GM19397 (cell line): ENCODE data around the gene CYP46A1.

Source experiments
- ATAC-seq: cut with Tn5 transposase; IDR thresholded peaks from one replicate; pipeline ENCODE4 v1.9.1; 2021; ENCODE audit warnings: mild to moderate bottlenecking, moderate library complexity; ENCODE audit not compliant: unreplicated experiment

Gene CYP46A1

DNA sequence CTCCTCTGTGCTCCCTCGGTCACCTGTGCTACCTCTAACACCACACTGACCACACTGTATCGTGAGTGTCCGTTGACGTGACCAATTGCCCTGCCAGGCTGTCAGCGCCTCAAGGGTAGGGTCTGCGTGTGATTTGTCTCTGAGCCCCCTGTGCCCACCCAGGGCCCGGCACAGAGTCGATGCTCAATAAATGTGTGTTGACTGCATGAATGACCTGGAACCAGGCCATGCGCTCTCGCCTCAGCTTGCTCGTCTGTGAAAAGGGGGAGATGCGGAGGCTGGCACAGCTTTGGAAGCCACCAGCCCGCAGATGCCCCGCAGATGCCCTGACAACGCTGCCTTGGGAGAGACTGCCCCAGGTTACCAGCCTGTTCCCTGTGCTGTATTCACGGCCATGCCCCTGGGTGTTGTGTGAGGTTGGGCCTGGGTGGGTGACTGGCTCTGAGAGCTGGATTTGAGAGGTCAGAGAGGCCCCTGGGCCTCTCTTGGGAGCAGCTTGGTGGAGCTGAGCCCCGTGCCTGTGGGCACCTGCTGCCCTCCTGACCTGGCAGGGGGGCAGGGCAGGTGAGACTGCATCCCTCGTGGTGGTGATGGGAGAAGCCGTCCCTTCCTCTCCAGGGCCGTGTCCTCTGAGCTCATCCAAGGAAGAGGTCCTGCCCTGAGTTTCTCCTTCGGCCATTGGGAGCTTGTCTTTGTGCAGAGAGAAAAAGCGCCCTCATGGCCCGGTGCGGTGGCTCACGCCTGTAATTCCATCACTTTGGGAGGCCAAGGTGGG is 43.2 kb downstream of the CYP46A1 start:
- no peak for ATAC-seq

DNA sequence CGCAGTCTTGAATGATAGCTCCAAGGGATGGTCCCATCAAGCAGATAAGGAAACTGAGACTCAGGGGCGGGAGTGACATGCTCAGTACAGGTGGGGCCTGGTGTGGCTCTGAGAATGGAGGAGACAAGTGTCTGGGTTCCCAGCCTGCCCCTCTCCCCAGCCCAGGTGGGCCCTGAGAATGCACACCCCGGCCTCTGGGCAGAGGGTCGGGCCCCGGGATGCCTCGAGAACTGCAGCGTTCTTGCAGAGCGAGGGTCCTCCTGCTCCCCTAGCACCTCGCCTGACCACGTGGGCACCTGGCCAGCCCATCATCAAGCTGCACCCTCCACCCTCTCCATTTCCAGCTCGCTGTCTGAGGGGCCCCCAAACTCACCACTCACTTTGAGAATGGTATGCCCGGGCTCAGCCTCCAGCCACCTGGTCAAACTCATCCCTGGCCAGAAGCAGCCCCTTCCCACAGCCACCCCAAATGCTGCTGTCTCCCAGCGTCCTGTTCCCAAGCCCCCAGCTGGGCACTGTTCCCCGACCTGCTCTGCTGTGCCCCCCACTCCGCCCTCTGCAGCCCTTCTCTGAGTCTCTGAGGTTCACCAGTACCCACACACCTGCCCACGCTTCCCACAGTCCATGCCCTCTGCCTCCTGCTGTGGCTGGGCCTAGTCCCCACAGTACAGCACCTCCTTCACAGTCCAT is 44.3 kb downstream of the CYP46A1 start:
- no peak for ATAC-seq

DNA sequence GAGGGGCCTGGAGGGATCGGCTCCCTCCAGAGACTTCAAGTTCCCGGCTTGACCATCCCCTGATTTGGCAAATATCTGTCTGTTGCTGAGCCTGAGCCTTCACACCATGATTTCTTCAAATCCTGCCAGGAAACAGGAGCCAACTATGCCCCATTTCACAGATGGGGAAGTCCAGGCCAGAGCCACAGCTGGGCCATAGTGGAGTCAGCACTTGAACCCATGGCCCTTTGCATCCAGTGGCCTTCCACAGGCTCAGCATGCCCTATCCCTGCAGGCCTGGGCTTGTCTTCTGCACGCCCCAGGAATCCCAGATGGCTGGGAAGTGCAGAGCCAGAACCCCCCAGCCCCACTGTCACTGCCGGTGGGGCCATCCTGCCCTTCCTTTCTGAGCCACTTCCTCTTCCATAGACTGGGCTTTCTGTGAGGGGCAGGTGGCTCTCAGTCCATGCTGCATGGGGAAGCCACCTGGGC is 44.9 kb downstream of the CYP46A1 start:
- ATAC-seq, result no peak

DNA sequence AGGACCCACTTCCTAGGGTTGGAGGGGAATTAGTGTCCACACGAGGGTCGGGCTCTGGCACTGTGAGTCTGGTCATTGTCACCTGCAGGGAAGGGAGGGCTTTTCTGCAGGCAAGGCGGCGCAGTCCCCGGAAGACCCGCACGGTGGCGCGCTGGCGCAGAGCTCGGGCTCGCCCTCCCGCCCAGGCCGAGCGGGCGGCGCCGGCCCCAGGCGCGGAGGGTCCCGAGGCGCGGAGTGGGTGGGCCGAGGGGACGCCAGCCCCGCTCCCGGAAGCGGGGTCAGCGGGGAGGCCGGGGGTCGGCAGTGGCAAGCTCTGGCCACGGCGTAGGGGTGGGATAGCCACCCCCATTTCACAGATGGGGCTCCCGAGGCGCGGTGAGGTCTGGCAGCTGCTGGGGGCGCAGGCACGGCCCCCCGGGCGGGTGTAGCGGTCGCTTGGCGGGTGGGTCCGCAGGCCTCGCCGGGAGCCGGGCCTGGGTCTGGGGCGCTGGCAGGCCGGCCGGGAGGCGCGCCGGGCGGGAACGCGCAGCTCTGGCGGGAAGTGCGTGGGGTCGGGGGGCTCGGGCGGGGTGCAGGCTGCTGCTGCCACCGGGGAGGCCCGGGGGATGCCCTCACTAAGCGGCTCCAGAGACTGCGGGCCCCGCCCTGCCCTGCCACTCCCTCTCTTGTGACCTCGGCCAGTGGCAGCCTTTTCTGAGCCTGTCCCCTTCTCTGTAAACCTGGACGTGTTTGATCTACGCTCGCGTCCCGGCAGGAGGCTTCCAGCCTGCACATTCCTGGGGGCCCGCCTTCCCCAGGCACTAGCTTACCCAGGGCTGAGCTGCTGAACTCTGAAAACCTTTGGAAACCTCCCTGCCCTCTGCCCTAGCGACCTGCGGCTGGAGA is 46.1 kb downstream of the CYP46A1 start:
- no peak for ATAC-seq

DNA sequence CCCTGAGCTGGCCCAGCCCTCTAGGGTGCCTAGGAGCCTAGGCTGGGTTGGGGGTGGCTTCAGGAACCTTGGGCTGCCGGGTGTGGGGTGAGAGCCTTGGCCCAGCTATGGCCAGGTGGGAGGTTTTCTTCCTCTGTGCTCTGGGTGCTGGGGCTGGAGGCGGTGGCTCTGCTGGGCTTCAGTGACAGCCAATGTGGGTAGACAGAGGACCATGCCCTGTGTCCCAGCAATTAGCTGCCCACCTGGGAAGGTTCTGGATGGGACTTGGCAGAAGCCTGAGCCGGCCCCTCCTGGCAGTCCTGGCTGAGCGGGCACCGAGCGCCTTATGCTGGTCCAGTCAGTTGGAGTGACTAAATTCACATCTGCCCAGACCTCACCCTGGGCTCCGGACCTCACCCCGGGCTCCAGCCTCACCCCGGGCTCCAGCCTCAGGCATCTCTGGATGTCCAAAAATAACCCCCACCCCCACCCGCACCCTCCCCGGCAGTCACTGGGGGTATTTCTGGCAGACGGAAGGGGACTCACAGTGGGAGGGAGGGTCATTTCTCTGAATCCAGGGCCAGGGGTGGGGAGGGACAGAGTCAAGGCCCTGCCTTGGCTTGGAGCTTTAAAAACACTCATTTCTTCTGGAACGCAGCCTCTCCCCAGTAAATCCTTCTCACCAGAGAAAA is 46.9 kb downstream of the CYP46A1 start:
- ATAC-seq, result no peak

DNA sequence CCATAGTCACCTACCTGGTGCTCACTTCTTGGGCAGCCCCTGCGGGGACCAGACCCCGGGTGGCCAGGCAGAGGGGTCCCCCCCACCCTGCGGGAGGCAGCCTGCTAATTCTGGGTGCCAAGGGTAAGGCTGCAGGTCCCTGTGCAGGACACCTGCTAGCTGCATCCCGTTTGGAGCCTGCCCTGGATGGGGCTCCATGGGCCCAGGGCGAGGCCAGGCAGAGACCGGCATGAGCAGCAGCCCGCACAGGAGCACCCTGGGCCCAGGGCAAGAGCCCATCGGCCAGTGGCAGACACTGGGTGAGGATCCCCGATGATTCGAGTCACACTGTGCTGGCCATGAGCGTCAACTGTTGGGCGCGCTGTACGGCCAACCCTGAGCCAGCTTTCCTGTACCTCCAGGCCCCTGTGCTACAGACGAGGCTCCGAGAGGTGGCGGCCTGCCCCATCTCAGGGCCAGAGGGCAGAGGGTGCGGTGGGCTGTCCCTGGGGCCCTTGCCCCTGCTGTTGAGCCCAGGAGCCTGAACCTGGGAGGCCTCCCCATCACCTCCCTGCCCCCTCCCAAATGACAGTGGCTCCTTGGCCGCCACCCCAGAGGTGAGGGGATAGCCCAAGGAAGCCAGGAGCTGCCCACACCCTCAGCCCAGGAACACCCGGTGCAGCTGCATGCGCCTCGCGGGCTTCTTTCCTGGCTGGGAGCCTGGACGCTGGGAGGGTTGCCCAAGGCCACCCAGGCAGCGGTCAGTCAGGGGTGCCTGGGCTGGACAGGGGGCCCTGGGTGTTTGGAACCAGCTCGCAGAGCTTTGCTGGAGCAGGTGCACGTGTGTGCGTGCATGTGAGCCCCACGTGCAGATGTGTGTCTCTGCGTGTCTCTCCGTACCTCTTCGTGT is 47.7 kb downstream of the CYP46A1 start:
- no peak for ATAC-seq

DNA sequence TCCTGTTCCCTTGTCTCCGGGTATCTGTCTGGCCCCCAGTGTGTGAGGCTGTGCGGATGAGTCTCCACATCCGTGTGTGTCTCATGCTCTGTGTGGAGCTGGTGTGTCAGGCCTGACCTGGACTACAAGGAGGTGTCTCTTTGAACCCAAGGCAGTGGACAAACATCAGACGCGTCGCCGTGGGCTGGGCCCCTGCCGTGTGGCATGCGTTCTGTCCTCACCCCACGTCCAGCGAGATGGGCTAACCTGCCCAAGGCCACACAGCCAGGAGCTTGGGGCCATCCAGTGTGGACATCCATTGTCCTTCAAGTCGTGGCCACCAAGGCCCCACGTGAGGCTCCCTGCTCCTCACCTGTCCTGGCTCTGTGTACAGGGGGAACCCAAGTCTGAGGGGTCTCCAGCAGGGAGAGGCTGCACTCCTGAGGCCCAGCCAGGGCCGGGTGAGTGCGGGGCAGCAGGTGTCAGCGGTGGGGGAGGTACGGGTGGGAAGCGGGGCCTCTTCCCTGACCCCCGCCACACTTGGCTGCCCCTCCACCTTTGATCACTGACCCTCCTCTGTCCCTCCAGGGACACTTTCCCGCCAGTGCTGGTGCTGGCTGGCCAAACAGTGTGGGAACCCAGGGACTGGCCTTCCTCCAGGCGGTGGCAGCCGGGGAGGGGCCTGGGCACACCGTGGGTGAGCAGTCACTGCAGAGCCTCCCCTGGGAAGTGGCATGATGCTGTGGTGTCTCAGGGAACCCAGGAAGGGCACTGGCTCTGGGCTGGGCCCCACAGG is 48.5 kb downstream of the CYP46A1 start:
- ATAC-seq, result no peak

DNA sequence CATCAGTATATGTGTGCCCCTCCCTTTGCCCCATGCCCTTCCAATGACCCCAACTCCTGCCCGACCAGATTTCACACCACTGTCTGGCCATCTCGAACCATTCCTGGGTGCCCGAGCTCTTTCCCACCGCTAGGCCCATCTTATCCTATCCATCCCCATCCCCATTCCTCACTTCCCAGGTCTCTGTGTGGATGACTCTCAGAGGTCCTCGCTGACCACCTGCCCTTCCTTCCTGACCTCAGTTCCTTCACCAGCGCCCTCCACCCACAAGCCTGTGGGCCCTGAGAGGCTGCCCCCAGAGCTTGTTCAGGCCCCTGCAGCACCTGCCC is 49.1 kb downstream of the CYP46A1 start:
- ATAC-seq, result no peak

DNA sequence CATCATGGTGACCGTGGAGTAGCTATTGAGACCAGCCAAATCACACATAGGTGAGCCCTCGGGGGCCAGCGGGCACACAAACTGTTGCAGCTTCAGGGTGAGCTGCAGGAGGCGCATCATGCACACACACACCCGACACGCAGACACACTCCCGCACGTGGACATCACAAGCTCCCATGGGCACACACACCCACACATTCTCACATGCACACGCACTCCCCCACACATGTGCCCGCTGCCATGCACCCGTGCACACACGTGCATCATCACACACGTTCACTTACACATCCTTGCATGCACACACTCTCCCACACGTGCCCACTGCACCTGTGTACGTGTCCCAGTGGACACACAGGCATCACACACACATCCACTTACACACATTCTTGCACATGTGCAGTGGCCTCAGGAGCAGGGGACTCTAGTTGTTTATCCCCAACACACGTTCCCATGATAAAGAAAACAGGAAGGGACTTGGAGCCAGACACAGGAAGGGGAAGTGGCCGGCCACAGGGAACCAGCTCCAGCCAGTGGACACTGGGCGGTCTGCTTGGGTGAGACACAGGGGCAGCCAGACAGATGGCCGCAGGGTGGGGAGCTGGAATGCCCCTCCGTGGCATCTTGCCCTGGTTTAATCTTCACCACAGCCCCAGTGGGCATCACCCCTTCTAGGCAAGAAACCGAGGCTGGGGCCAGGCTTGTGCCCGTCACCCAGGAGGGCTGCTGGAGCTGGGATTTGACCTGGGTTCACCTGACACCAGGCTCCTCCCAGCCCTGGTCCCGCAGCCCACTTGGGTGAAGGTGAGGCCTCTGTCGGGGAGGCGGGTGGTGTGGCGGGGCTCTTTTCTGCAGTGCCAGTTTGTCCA is 49.7 kb downstream of the CYP46A1 start:
- ATAC-seq, result no peak

DNA sequence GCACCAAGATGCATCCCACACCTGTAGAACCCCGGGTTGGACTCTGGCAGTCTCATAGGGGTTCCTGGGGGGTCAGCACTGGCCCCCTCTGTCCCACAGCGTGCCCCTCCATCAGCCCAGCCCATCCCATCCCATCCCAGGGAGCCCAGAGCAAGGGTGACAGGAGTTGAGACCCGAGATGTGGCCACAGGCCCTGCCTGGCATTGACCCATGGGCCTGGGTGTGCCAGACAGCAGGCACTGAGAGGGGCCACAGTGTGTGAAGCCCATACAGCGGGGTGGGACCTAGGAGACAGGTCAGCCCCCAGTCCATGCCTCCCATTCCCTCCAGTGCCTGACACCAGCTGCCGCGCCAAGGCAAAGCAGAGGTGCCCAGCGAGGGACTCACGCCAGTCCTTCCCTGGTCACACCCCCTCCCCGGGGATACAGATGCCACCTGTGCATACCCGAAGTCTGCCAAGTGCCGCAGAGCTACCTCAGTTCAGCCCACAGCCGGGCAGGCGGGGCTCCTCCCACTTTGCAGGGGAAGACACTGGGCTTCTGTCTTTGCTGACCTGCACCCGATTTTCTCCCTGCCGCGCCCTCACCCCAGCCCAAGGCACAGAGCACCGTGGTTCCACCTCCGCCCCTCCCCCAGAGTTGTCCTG is 50.4 kb downstream of the CYP46A1 start:
- no peak for ATAC-seq

DNA sequence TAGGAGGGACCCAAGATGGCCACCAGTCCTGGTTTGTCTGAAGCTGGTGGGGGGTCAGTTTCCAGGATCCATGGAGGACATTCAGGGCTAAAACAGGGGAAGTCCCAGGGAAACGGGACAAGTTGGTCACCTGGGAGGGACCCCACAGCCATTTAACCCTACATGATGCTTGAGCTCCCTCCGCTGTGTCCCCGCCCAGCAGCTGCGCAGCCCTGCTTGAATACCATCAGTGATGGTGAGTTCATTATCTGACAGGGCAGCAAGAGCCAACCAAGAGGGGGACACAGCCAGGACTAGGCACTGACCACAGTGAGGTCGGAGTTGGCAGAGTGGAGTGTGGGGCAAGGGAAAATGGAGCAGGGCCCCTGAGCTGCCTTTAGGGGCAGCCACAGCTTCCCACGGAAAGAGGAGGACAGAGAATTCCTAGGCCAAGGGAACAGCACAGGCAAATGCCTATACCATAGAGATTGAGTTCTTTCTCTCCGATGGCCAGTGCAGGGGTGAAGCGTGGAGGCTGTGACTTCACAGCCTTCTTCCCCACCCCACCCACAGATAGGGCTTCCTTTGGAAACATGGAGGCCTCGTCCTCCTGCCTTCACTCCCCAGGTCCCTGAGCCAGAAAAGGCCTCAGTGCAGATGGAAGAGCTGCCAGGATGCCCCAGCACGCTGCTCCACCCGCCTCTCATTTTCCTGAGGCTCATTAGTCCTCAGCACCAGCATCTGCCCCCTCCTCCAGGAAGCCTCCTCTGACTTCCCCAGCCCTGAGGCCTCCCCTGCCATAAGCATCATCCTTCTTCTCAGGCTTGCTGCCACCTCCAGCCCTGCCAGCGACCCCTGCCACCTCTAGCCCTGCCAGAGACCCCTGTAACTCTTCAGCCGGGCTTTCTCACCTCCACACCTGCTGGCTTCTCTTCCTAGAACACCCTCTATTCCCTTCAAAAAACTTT is 51.4 kb downstream of the CYP46A1 start:
- ATAC-seq, result no peak

DNA sequence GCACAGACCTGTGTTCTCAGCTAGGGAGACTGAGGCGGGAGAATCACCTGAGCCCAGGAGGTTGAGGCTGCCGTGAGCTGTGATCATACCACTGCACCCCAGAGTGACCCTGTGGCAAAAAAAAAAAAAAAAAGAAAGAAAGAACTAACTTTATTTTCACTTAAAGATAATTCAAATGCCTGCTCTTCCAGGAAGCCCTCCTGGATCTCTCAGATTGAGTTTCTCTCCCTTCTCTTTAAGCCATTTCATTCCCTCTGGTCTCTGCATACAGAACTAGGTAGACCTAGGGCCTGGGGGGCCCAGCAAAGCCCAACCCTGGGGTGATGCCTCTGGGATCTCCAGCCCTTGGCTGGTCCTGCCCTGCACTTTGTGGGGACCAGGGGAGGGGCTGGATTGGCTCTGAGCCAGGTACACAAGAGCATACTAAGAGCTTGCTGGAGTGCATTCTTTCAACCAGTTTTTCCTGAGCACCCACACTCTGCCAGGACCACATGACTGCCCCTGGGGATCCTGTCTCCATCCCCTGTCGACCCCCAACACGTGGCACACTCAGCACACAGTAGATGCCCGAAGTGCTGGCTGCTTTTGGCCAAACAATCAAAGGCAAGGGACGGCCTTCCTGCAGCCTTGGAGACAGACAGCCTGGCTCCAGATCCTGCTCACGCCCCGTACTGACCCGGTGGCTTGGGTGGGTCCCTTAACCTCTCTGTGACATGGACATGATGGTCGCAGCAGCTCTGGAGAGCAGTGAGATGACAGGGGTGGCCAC is 52.7 kb downstream of the CYP46A1 start:
- ATAC-seq, result no peak

DNA sequence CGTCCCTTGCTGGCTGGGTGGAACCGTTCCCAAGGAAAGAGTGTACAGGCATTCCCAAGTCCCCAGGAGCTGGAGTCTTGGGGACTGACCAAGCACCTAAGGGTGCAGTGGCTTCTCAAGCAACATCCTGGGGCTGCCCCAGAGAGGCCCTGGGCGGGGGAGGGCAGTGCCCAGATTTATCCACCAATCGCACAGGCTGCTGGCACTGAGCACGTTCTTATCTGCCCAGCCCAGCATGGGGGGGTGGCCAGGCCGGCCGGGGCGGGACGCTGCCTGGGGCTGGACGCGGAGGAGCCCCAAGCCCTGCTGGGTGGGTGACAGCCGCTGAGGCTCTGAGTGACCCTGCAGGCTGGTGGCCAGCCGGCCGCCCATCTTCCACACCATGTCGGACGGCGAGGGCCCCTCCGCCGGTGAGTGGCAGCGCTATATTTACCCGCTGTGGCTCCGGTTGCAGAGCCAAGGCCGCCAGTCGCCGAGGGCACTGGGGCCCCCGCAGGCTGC is 53.4 kb downstream of the CYP46A1 start:
- ATAC-seq, result no peak

DNA sequence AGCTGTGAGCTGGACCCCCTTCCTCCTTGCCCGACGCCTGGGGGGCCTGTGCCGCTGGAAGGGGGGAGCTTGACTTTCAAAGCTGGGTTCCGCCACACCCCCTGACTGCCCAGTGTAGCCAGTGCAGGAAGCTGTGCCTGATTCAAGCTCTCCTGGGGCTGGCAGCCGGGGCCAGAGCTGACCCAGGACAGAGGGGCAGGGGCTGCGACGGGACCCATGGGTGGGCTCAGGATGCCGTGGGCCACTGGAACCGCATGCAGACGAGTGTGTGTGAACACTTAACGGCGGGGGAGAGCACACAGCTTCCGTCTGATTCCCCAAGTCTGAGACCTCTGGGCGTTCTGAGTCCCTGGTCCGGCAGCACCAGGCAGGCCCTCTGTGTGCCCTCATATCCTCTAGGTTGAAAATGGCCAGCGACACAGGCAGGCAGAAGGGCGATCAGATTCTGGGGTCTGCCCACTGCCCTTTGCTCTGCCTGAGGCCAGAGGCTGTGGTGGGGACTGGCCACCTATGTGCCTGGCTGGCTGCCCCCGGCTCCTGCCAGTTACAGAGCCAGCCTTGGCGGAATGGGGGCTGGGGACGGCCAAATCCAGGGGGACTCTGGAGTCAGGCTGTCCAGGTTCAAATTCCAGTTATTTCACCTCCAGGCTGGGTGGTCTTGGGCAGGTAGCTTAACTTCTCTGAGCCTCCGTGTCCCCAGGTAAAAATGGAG is 54.0 kb downstream of the CYP46A1 start:
- no peak for ATAC-seq

DNA sequence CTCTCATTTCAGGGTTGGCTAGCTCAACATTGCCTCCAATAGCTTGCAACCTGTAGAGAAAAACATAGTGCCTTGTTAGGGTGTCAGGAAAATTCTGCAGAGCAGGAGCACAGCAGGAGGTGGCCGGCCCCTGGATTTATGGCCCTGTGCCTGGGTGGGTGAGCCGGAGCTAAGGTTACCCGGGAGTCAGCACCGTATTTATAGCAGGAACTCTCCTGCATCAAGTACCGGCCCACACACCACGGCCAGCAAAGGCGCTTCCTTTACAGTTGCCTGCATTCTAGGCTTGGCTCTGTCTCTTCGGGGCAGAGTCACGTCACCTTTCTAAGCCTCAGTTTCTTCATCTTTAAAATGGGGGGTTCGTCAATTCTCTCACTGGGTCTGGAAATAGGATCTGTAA is 56.3 kb downstream of the CYP46A1 start:
- ATAC-seq, result no peak
